Transverse colon (tissue), 4 donors: ENCODE measurements around the gene FAM241A. TPM values are rescaled to one million over a fixed set of nuclear protein-coding genes. Genes with fewer than 3 reads are reported as not detected.
"Not testable (repeated sequence)": the region's sequence is repeated elsewhere in the genome, so short reads cannot be mapped to it uniquely, and the experiment has no call there.

Experiments
- DNase-seq: peaks from one replicate; pipeline ENCODE4 v3.0.0-alpha.2; 2019
- H3K27ac ChIP-seq, 4 donors: fragments of 200-600 bp; sonication (generic); 2 replicates each; pipeline ENCODE4 v1.5.1; 2016 to 2018; ENCODE audit warnings: inconsistent platforms in 4 of 4
- H3K27me3 ChIP-seq: fragments of 200-600 bp; sonication (generic); 2 replicates; pipeline ENCODE4 v1.5.1; 2017; ENCODE audit warnings: inconsistent platforms
- H3K36me3 ChIP-seq, 4 donors: fragments of 200-600 bp; sonication (generic); 2 replicates each; pipeline ENCODE4 v1.5.1; 2017 to 2019; ENCODE audit warnings: inconsistent platforms in 4 of 4
- H3K4me1 ChIP-seq, 4 donors: fragments of 200-600 bp; sonication (generic); 2 replicates each; pipeline ENCODE4 v1.5.1; 2017 to 2020; ENCODE audit warnings: inconsistent platforms in 4 of 4
- H3K4me3 ChIP-seq, 4 donors: fragments of 200-600 bp; sonication (generic); 1 replicate in 1 of 4; 2 replicates in 3 of 4; pipeline versions ENCODE4 v1.5.1 to v1.6.1; 2017 to 2019; ENCODE audit warnings: inconsistent platforms in 4 of 4
- H3K9me3 ChIP-seq, 2 donors: fragments of 200-600 bp; sonication (generic); 2 replicates each; pipeline ENCODE4 v1.5.1; 2017 to 2019; ENCODE audit warnings: inconsistent platforms in 2 of 2
- EP300 ChIP-seq: sonication (generic); formaldehyde crosslinking; IDR thresholded peaks from one replicate; pipeline ENCODE4 v1.6.1; 2017; ENCODE audit warnings: antibody characterized with exemption, low read depth
- POLR2A ChIP-seq: fragments of 450-650 bp; IDR thresholded peaks from one replicate; pipeline ENCODE4 v1.6.1; 2016; ENCODE audit warnings: antibody characterized with exemption, mild to moderate bottlenecking, moderate library complexity
- POLR2AphosphoS5 ChIP-seq, 3 donors: sonication (generic); formaldehyde crosslinking; IDR thresholded peaks; one replicate each; pipeline ENCODE4 v1.6.1; 2016; ENCODE audit warnings: antibody characterized with exemption in 3 of 3
- WGBS, 2 donors: methylation state at CpG; one replicate each; pipeline ENCODE4 v1.1.5; 2018; ENCODE audit warnings: low coverage in 1 of 2; 5-methylcytosine and 5-hydroxymethylcytosine counted together
- in situ Hi-C, 4 donors: fragments of 200-750 bp; cut with MboI; loops; one replicate each; pipeline versions ENCODE4 v1.15.0 to v1.15.1; 2017; ENCODE audit warnings: low sequenced_read_pairs in 3 of 4, low pct_ligation_motif_present in 1 of 4, low pct_unique_long_range_greater_than_20kb in 1 of 4
- intact Hi-C: fragments of 100-400 bp; cut with DNase I; formaldehyde crosslinking; loops from one replicate; pipeline ENCODE4 v1.15.1; 2023; ENCODE audit warnings: low total_unique reads
- total RNA-seq, 4 donors: library from RNA; depleted of rRNA; stranded (reverse); fragments of >200 nt; gene quantifications; one replicate each; pipeline ENCODE4 v1.1.0, GENCODE V29; 2016
- TF ChIP-seq, protein P1 (sequence below), 5 experiments: fragments of 200-600 bp in 3 of 5; fragments of 450-650 bp in 2 of 5; sonication (generic) in 3 of 5; IDR thresholded peaks; 1 replicate in 2 of 5; 2 replicates in 3 of 5; pipeline ENCODE4 v1.5.1; 2016 to 2017; ENCODE audit warnings: antibody characterized with exemption in 5 of 5, inconsistent platforms in 3 of 5, mild to moderate bottlenecking in 2 of 5, moderate library complexity in 1 of 5

The FAM241A gene
- total RNA-seq, 4 donors from 2014 or later = 0.37 to 4.4 (median 1.7) TPM

DNA sequence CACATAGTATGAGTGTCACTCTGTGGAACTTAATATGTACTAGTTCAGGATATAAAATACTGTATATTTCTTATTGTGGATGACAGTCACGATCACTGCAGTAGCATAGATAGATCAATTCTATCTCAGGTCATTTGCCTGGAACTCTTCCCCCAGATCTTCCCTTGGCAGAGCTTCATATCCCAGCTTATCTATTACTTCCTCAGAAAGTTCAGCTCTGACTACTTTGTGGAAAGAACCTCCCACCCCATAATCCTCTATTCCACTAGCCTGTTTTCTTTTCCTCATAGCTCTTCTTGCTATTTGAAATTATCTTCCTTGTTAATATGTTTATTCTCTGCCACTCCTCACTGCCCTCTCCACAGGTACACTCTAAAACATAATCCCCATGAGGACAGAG, 10.9 kb downstream of the FAM241A start:
- Histone ChIP-seq H3K36me3 (no peaks in the 10 kb centered on the region), H3K27me3 (no peaks in the 10 kb centered on the region), H3K4me1 (no peaks in the 10 kb centered on the region), H3K4me3 (no peak overlapping the region), H3K27ac (no peak overlapping the region), H3K9me3 (no peaks in the 10 kb centered on the region)
- 88 to 94% methylated on average over 1 of the region's 1 CpG for WGBS, 2 donors
- intact Hi-C loops (no loop called here), in situ Hi-C loops (no loop called here)
- no peak for DNase-seq
- TF ChIP-seq EP300 (no peak), POLR2A (no peak), POLR2AphosphoS5 (IDR thresholded peaks at IDR 0.05) (no peak)
- TF ChIP-seq, protein P1, sequence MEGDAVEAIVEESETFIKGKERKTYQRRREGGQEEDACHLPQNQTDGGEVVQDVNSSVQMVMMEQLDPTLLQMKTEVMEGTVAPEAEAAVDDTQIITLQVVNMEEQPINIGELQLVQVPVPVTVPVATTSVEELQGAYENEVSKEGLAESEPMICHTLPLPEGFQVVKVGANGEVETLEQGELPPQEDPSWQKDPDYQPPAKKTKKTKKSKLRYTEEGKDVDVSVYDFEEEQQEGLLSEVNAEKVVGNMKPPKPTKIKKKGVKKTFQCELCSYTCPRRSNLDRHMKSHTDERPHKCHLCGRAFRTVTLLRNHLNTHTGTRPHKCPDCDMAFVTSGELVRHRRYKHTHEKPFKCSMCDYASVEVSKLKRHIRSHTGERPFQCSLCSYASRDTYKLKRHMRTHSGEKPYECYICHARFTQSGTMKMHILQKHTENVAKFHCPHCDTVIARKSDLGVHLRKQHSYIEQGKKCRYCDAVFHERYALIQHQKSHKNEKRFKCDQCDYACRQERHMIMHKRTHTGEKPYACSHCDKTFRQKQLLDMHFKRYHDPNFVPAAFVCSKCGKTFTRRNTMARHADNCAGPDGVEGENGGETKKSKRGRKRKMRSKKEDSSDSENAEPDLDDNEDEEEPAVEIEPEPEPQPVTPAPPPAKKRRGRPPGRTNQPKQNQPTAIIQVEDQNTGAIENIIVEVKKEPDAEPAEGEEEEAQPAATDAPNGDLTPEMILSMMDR (IDR thresholded peaks at IDR 0.05) = no peak

DNA sequence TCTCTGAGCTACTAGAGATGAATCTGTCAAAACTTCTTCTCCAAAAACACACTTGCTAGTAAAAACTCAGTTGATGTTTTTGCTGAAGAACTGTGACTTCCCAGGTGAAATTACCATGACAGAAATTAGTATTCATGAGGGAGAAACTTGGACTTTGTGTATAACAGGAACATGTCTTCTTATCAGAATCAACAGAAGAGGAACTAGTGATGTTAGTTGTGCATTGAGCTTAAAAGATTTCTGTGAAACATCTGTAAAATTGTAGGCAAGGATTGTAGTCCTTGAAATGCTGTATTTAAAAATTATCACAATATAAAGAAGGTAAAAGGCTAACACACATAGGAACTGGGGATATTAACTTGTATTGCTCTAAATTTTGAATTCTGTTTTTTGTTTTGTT, 11.3 kb downstream of the FAM241A start:
- DNase-seq = no peak
- Histone ChIP-seq H3K27ac (no peak overlapping the region), H3K9me3 (no peaks in the 10 kb centered on the region), H3K27me3 (no peaks in the 10 kb centered on the region), H3K36me3 (no peaks in the 10 kb centered on the region), H3K4me3 (no peak overlapping the region), H3K4me1 (no peaks in the 10 kb centered on the region)
- in situ Hi-C loops (no loop called here), intact Hi-C loops (no loop called here)
- TF ChIP-seq EP300 (no peak), POLR2AphosphoS5 (IDR thresholded peaks at IDR 0.05) (no peak), POLR2A (no peak)
- TF ChIP-seq, protein P1 (IDR thresholded peaks at IDR 0.05) = no peak

DNA sequence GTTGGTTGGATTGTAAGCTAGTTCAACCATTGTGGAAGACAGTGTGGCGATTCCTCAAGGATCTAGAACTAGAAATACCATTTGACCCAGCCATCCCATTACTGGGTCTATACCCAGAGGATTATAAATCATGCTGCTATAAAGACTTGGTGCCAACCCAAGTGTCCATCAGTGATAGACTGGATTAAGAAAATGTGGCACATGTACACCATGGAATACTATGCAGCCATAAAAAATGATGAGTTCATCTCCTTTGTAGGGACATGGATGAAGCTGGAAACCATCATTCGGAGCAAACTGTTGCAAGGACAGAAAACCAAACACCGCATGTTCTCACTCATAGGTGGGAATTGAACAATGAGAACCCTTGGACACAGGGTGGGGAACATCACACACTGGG, 18.5 kb downstream of the FAM241A start:
- 94 to 95% methylated on average over 3 of the region's 3 CpGs for WGBS, 2 donors
- H3K9me3 ChIP-seq, H3K27me3 ChIP-seq, DNase-seq, intact Hi-C loops, H3K4me3 ChIP-seq, in situ Hi-C loops, H3K36me3 ChIP-seq, H3K27ac ChIP-seq, H3K4me1 ChIP-seq: not testable (repeated sequence)

DNA sequence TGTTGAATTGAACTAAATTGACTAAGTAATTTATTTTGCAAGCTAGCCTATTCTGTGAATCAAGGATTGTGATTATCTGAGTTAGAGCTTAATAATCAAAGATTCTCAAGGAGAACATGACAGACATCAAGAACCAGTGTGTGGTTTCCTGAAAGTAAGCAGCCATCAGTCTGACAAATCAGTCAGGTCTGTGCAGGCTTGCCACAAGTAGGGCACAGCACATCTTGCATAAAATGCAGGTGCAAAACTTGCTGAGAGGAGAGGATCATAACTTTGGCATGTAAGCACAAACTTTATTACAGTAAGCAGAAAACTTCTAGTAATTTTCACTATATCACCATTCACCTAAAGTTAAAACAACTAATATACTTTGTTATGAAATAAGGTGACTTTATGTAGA, 22.5 kb downstream of the FAM241A start:
- Histone ChIP-seq H3K36me3 (no peaks in the 10 kb centered on the region), H3K27me3 (no peaks in the 10 kb centered on the region), H3K4me3 (no peak overlapping the region), H3K4me1 (no peaks in the 10 kb centered on the region), H3K27ac (no peak overlapping the region), H3K9me3 (no peaks in the 10 kb centered on the region)
- intact Hi-C loops = no loop called here
- in situ Hi-C loops = no loop called here
- no peak for DNase-seq
- TF ChIP-seq, protein P1 (IDR thresholded peaks at IDR 0.05) = no peak
- no peak for TF ChIP-seq POLR2A
- TF ChIP-seq EP300 = no peak
- TF ChIP-seq POLR2AphosphoS5 (IDR thresholded peaks at IDR 0.05) = no peak

DNA sequence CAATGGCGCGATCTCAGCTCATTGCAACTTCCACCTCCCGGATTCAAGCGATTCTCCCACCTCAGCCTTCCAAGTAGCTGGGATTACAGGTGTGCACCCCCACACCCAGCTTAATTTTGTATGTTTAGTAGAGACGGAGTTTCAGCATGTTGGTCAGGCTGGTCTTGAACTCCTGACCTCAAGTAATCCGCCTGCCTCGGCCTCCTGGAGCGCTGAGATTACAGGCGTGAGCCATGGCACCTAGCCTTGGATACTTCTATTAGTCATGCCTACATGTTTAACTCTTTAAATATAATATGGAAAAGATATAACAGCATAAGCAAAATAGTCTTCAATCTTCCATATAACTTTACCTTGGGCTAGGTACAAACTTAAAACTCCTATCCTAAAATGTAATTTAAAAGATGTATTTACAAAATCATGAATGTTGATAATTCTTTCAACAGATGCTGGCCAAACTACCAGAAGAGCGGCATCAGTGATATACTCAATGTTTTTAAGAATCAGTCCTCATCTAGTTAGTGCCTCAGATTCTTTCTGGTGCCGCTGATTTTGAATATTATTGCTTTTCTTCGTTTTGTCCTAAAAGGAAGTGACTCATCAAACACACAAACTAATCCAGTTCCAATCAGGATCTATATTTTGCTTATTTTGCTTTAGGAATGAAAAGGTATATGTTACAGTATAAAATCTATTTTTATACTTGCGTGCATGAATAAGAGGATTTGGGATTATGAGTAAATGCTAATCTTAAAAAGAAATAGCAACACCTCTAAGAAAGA, 23.7 kb downstream of the FAM241A start:
- Histone ChIP-seq H3K36me3 (no peaks in the 10 kb centered on the region), H3K4me1 (no peaks in the 10 kb centered on the region), H3K4me3 (no peak overlapping the region), H3K27ac (no peak overlapping the region), H3K27me3 (no peaks in the 10 kb centered on the region), H3K9me3 (no peaks in the 10 kb centered on the region)
- no peak for DNase-seq
- intact Hi-C loops = no loop called here
- in situ Hi-C loops = no loop called here
- no peak for TF ChIP-seq POLR2A
- no peak for TF ChIP-seq POLR2AphosphoS5 (IDR thresholded peaks at IDR 0.05)
- TF ChIP-seq, protein P1 (IDR thresholded peaks at IDR 0.05) = no peak
- no peak for TF ChIP-seq EP300
- 89 to 90% methylated on average over 4 to 13 of the region's 13 CpGs for WGBS, 2 donors
